PC-9 (cell line): ENCODE data around the gene OR52E2. TPM values are rescaled to one million over a fixed set of nuclear protein-coding genes. Genes with fewer than 3 reads are reported as not detected.

Source experiments
- Bru-seq: library from RNA; stranded (reverse); fragments of 400-500 nt; gene quantifications from one replicate; lab custom pipeline; 2021; lab: Mats Ljungman, UMichigan
- BruChase-seq, 2 experiments: library from RNA; stranded (reverse); fragments of 400-500 nt; gene quantifications; one replicate each; lab custom pipeline; 2021; lab: Mats Ljungman, UMichigan
- BruUV-seq: library from RNA; stranded (reverse); fragments of 400-500 nt; replicated peaks from 2 replicates; lab custom pipeline; 2021; lab: Mats Ljungman, UMichigan
- CTCF ChIA-PET: fragments of 300-600 bp; sonication (Branson Sonifier 250); formaldehyde crosslinking; loops from one replicate; lab custom pipeline; 2022; ENCODE audit warnings: antibody characterized with exemption; lab: Charles Lee
- POLR2A ChIA-PET: fragments of 300-600 bp; sonication (Branson Sonifier 250); formaldehyde crosslinking; loops from one replicate; lab custom pipeline; 2022; ENCODE audit warnings: antibody characterized with exemption; ENCODE audit not compliant: unreplicated experiment; lab: Charles Lee
- DNase-seq, 2 experiments: peaks; one replicate each; pipeline versions ENCODE4 v3.0.0 to v3.0.0-alpha.2; 2015 to 2022; ENCODE audit warnings: mixed read lengths in 1 of 2
- H2AFZ ChIP-seq: fragments of 200-600 bp; sonication (generic); 2 replicates; pipeline ENCODE4 v1.8.1; 2017; ENCODE audit warnings: antibody characterized with exemption
- H3F3A ChIP-seq: fragments of 200-600 bp; sonication (generic); 2 replicates; pipeline ENCODE4 v1.8.1; 2017; ENCODE audit warnings: antibody characterized with exemption, mild to moderate bottlenecking, low read depth; ENCODE audit not compliant: insufficient read depth
- H3K27ac ChIP-seq: fragments of 200-600 bp; sonication (generic); 2 replicates; pipeline ENCODE4 v1.6.1; 2016; ENCODE audit warnings: mixed run types
- H3K27me3 ChIP-seq: fragments of 200-600 bp; sonication (generic); 2 replicates; pipeline ENCODE4 v1.6.1; 2016; ENCODE audit warnings: low read depth, mixed run types; ENCODE audit not compliant: insufficient read depth
- H3K36me3 ChIP-seq: fragments of 200-600 bp; sonication (generic); 2 replicates; pipeline ENCODE4 v1.6.1; 2016; ENCODE audit warnings: low read depth, mixed run types
- H3K4me1 ChIP-seq: fragments of 200-600 bp; sonication (generic); replicated peaks from 2 replicates; pipeline ENCODE4 v1.6.1; 2016; ENCODE audit warnings: mixed run types; ENCODE audit not compliant: insufficient read depth
- H3K4me2 ChIP-seq: fragments of 200-600 bp; sonication (generic); 2 replicates; pipeline ENCODE4 v1.6.1; 2017; ENCODE audit warnings: mixed run types
- H3K4me3 ChIP-seq: fragments of 200-600 bp; sonication (generic); 2 replicates; pipeline ENCODE4 v1.6.1; 2016; ENCODE audit warnings: mixed run types
- H3K79me2 ChIP-seq: fragments of 200-600 bp; sonication (generic); 2 replicates; pipeline ENCODE4 v1.6.1; 2017; ENCODE audit warnings: low read depth, mixed run types
- H3K9me2 ChIP-seq: fragments of 200-600 bp; sonication (generic); 2 replicates; pipeline ENCODE4 v1.8.1; 2017; ENCODE audit warnings: mild to moderate bottlenecking; ENCODE audit not compliant: insufficient read depth
- H3K9me3 ChIP-seq: fragments of 200-600 bp; sonication (generic); 2 replicates; pipeline ENCODE4 v1.8.1; 2016; ENCODE audit warnings: low read depth; ENCODE audit not compliant: insufficient read depth
- H4K20me1 ChIP-seq: fragments of 200-600 bp; sonication (generic); 2 replicates; pipeline ENCODE4 v1.8.1; 2017; ENCODE audit not compliant: insufficient read depth
- EZH2 ChIP-seq: fragments of 200-600 bp; sonication (generic); IDR thresholded peaks from 2 replicates; pipeline ENCODE4 v1.8.0; 2017; ENCODE audit warnings: antibody characterized with exemption, low read depth
- intact Hi-C: fragments of 100-400 bp; cut with micrococcal nuclease; formaldehyde crosslinking; loops from one replicate; pipeline ENCODE4 v1.10.0; 2022; ENCODE audit not compliant: unreplicated experiment
- long read RNA-seq: library from polyadenylated mRNA; stranded (forward); transcript quantifications from one replicate; pipeline ENCODE4 v2.0.0, GENCODE V29; 2022
- total RNA-seq: library from RNA; stranded (reverse); gene quantifications from 2 replicates; pipeline ENCODE4 v1.2.3, GENCODE V29; 2021
- TF ChIP-seq, protein P1 (sequence below): fragments of 200-600 bp; sonication (generic); conservative IDR thresholded peaks from 2 replicates; pipeline ENCODE4 v1.6.1; 2017; ENCODE audit warnings: mixed run types, antibody characterized with exemption, mild to moderate bottlenecking, moderate library complexity

The OR52E2 gene
- total RNA-seq (not detected in 2 replicates), Bru-seq, nascent RNA (not detected), BruChase-seq, experiment 1, labeled RNA remaining after a 2-hour chase (not detected), BruChase-seq, experiment 2, labeled RNA remaining after a 6-hour chase (not detected)
- long read RNA-seq = 0 reads

GRCh38 chr11:5059391-5059790 is at the start of gene OR52E2:
Gene OR52E2 (minus strand): TSS chr11:5059627. CDS start chr11:5059627, 0 bp downstream.
- Histone ChIP-seq H3K27ac (no peak within 1 kb of the TSS), H3K4me2 (no peak within 1 kb of the TSS), H4K20me1 (no peaks in the 10 kb centered on the region), H3K27me3 (no peaks in the 10 kb centered on the region), H2AFZ (no peak within 1 kb of the TSS), H3K79me2 (no peaks in the 10 kb centered on the region), H3K4me1 (no peaks in the 10 kb centered on the region), H3K9me2 (no peaks in the 10 kb centered on the region), H3K4me3 (no peak within 1 kb of the TSS), H3K9me3 (no peaks in the 10 kb centered on the region), H3K36me3 (no peaks in the 10 kb centered on the region), H3F3A (no peaks in the 10 kb centered on the region)
- TF ChIP-seq EZH2 = no peak
- TF ChIP-seq, protein P1, sequence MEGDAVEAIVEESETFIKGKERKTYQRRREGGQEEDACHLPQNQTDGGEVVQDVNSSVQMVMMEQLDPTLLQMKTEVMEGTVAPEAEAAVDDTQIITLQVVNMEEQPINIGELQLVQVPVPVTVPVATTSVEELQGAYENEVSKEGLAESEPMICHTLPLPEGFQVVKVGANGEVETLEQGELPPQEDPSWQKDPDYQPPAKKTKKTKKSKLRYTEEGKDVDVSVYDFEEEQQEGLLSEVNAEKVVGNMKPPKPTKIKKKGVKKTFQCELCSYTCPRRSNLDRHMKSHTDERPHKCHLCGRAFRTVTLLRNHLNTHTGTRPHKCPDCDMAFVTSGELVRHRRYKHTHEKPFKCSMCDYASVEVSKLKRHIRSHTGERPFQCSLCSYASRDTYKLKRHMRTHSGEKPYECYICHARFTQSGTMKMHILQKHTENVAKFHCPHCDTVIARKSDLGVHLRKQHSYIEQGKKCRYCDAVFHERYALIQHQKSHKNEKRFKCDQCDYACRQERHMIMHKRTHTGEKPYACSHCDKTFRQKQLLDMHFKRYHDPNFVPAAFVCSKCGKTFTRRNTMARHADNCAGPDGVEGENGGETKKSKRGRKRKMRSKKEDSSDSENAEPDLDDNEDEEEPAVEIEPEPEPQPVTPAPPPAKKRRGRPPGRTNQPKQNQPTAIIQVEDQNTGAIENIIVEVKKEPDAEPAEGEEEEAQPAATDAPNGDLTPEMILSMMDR = no peak
- POLR2A ChIA-PET = no interaction called here
- no peak for DNase-seq
- CTCF ChIA-PET = no interaction called here
- intact Hi-C loops = no loop called here
- no TSS peak for BruUV-seq

DNA sequence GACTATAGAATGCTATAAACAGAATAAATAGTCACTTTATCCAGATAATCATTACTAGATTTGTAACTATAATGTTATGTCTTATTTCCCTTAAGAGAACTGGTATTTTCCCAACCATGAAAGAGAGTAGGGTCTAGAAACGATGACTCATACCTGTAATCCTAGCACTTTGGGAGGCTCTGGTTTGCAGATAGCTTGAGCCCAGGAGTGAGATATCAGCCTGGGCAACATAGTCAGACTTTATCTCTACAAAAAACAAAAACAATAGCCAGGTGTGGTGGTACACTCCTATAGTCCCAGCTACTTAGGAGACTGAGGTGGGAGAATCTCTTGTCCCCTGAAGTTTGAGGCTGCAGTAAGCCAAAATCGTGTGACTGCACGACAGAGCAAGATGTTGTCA is 47.9 kb upstream of the OR52E2 start:
- H3K4me1 ChIP-seq = no peaks in the 10 kb centered on the region
- no peak overlapping the region for H3K4me3 ChIP-seq
- BruUV-seq = no TSS peak
- no peaks in the 10 kb centered on the region for H3K79me2 ChIP-seq
- H3K27ac ChIP-seq = no peak overlapping the region
- intact Hi-C loops = no loop called here
- H3K9me2 ChIP-seq = no peaks in the 10 kb centered on the region
- no peak for TF ChIP-seq EZH2
- TF ChIP-seq, protein P1 = no peak
- no peaks in the 10 kb centered on the region for H3K9me3 ChIP-seq
- H4K20me1 ChIP-seq = no peaks in the 10 kb centered on the region
- H3F3A ChIP-seq = no peaks in the 10 kb centered on the region
- H3K36me3 ChIP-seq = no peaks in the 10 kb centered on the region
- no peak overlapping the region for H2AFZ ChIP-seq
- CTCF ChIA-PET = no interaction called here
- POLR2A ChIA-PET = no interaction called here
- H3K4me2 ChIP-seq = no peak overlapping the region
- H3K27me3 ChIP-seq = no peaks in the 10 kb centered on the region
- DNase-seq = no peak

DNA sequence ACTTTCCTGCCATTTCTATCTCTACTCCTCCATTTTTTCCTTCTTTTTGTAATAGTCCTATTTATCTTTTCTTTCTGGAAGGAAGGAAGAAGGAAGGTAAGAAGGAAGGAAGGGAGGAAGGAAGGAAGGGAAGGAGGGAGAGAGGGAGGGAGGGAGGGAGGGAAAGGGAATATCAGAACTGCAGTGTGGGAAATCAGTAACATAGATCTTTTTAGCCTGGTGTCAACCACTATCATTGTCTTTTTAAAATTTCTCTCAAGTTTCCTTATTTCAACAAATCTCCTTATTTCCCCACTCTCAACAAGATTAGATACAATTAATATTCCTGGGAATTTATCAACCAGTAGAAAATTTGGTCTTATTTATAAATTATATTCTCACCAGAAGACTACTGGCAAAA is 43.6 kb upstream of the OR52E2 start:
- ChIA-PET CTCF (no interaction called here), POLR2A (no interaction called here)
- no peak overlapping the region for H3K27ac ChIP-seq
- no peaks in the 10 kb centered on the region for H3K9me2 ChIP-seq
- H2AFZ ChIP-seq = no peak overlapping the region
- no peak for DNase-seq
- intact Hi-C loops = no loop called here
- H3F3A ChIP-seq = no peaks in the 10 kb centered on the region
- no peak overlapping the region for H3K4me2 ChIP-seq
- TF ChIP-seq, protein P1 = no peak
- TF ChIP-seq EZH2 = no peak
- no peaks in the 10 kb centered on the region for H4K20me1 ChIP-seq
- no peak overlapping the region for H3K4me3 ChIP-seq
- H3K4me1 ChIP-seq = no peaks in the 10 kb centered on the region
- no peaks in the 10 kb centered on the region for H3K27me3 ChIP-seq
- H3K9me3 ChIP-seq = no peaks in the 10 kb centered on the region
- H3K36me3 ChIP-seq = no peaks in the 10 kb centered on the region
- H3K79me2 ChIP-seq = no peaks in the 10 kb centered on the region
- BruUV-seq = no TSS peak
